NCI-H446 treated with DMSO at 0.1 percent for 48 hours (cell line): ENCODE results near the gene MIA2.

Experiments
- DNase-seq: peaks from one replicate; lab custom pipeline; 2025; lab: John Stamatoyannopoulos, UW

Gene MIA2

DNA sequence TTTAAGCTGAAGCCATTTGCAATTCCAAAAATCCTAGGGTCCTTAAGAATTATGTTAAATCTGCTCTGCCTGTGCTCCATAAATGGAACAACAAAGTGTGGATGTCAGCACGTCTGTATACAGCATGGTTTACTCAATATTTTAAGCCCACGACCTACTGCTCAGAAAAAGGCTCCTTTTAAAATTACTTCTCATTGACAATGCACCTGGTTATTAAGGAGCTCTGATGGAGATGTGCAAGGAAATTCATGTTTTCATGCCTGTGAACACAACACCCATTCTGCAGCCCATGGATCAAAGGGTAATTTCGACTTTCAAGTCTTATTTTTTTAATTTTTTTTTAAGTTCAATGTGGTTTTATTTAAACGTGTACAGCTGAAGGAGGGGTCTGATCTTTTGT is 150.5 kb downstream of the MIA2 start:
- no peak for DNase-seq

DNA sequence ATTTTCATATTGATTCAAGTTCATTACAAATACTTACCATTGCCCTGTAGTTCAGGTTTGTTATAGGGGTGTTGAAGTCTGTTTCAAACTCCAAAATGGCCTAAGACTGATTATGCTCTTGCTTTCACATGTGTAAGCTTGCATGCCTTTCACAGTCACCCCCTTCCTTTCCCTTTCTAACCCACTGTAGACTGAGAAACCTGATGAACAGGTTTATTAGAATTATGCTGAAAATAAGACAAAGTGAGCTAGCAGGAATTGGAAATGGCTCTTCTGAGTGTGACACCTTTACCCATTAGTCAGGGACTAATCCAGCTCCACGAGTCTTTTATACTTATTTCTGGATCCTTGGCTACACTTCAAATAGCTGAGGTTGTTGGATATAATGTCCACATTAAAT is 159.6 kb downstream of the MIA2 start:
- no peak for DNase-seq

DNA sequence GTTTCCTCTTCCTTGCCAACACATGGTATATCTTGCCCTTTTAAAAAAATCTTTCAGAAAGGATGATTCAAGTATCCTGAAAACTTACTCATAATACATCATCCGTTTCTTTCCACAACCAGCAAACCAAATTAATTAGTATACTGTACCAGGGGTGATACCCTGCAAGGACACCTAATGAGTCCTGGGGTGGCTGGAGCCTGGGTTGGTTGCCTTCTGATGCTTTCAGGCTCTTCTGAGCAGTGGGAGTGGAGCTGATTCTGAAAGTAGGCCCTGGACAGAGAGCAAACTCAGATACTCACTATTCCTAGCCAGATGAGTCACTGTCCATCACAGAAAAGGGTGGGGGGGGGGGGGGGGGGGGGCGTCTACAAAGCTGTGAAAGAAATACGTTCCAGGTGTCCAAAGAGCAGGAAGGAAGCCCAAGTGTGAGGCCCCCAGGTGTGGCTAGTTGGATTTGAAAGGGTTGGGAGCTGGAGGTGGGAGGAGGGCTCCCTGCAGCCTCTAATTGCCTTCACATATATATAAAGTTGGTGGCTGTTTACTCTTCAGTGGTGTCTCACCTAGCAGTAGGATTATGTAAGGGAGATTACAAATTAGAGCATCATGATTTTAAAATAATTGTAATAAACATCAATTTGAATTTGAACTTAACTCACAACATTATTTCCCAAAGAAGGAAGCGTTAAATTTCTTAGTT is 162.0 kb downstream of the MIA2 start:
- no peak for DNase-seq

DNA sequence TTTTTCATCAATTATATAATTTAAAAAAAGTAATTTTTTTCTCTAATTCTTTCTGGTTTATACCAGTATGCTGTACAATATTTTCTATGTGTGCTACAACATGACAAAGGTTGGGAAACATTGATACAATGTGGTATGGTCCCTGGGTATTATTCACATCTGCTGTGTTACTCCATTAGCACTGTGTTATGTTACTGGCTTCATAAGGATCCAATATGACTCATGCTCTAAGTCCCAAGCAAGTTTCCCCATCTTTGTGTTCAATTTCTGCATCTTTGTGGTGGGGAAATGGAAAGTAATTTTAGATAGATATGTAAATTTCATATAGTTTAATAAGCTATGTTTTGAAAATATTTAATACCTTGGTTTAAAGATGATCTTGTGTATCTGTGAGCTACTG is 162.7 kb downstream of the MIA2 start:
- DNase-seq: no peak

DNA sequence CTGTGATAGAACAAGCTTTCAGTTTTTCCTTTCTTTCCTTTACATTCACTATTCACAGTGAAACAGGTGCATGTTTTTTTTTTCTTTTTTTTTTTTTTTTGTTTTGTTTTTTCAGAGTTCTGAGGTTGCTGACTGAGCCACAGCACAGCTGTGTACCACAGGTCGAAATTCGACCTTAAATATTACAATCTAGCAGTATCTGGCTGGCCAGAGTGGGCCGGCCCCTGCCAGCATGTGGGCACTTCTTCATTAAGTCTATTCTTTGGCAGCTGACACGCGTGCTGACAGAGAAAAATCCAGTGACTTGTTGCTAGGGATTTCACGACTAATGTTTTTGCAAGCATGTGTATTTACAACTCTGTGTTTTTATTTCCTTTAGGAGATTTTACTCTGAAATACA is 164.7 kb downstream of the MIA2 start:
- DNase-seq: no peak

DNA sequence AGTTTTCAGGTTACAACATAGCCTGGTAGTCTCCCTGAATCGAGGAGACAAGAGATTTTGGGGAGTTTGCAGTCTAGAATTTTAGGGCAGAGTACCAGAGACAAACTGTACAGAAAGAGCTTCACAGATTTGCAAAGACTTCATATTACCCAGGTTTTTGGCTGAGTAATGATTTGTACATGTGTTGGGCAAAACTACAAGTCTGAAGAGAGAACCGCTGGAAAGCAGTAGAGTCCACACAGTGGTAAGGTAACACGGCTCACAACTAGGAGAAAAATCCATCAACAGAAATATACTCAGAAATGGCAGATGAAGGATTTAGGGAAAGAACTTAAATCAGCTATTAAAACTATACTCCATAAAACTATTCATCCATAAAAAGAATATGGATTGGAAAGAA is 172.8 kb downstream of the MIA2 start:
- no peak for DNase-seq

DNA sequence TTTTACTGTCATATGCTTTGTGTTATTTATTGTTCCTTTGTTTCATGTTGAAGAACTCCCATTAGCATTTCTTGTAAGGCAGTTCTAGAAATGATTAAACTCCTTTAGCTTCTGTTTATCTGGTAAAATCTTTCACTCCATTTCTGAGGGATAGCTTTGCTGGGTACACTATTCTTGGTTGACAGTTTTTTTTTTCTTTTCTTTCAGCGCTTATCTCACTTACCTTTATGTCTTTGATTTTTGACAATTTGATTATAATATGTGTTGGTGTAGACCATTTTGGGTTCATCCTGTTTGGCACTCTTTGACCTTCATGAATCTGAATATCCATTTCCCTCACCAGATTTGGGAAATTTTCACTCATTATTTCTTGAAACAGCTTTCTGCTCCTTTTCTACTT is 182.4 kb downstream of the MIA2 start:
- DNase-seq: no peak

DNA sequence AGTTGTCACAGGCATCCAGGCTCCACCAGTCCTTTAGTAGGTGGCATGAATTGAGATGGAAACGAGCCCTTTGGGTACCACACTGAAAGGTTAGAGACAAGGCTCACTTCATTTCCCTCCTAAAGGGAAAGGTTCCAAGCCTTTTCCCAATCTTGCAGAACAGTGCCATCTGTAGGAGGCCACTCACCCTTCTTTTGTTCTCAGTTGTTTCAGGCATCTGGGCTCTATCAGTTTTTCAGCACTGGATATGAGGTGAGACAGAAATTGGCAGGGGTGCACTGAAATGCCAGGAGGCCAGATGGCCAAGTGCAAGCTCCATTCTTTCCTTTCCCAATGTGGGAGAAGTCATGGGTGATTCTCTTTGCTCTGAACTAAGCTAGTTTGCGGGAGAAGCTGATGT is 183.3 kb downstream of the MIA2 start:
- no peak for DNase-seq

- no peak for DNase-seq
Observed at GRCh38 chr14:39419272-39419671, 185.6 kb downstream of the MIA2 start.

DNA sequence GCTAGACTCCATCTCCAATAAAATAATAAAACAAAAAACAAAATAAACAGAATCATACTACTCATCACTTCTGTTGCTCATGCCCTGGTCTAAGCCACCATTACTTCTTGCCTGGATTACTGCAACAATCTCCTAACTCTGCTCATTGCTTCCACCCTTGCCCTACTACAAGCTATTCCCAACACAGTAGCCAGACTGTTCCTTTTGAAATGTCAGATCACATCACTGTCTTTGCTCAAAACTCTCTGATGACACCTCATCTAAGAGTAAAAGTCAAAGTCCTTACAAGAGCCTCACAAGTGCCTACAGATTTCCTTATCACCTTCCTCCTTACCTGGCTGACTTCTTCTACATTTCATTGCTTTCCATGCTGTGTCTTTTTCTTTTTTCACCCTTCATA is 188.5 kb downstream of the MIA2 start:
- DNase-seq: no peak

GRCh38 chr14:39423793-39424192 is 190.1 kb downstream of the MIA2 start:
- DNase-seq: no peak

- no peak for DNase-seq
Observed at GRCh38 chr14:39425947-39426346, 192.2 kb downstream of the MIA2 start.

DNA sequence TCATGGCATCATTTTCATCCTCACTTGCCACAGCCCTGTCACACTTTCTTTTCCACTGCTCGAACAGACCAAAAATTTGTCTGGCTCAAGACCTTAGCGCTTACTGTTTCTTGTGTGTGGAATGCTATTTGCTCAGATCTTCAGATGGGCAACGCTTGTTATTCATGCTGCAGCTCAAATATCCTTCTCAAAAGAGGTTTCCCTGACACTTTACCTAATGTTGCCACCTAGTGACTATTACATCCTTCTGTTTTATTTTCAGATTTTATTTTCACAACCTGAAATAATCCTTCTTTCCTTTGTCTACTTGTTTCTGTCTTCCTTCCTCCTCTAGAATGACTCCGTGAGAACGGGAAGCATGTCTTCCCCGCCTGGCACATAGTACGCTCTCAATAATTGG is 192.9 kb downstream of the MIA2 start:
- peak; percentile 18 for DNase-seq

DNA sequence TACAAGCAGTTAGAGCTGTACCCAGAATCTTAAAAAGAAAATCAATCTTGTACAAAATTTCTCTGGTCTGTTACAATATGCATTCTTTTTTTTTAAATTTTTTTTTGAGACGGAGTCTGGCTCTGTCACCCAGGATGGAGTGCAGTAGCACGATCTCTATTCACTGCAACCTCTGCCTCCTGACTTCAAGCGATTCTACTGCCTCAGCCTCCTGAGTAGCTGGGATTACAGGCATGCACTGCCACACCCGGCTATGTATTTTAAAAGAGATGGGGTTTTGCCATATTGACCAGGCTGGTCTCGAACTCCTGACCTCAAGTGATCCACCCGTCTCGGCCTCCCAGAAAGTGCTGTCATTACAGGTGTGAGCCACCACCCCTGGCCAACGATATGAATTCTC is 194.4 kb downstream of the MIA2 start:
- no peak for DNase-seq

- no peak for DNase-seq
Observed at GRCh38 chr14:39430762-39431415, 197.2 kb downstream of the MIA2 start.

- DNase-seq: no peak
Observed at GRCh38 chr14:39431416-39432178, 197.9 kb downstream of the MIA2 start.

GRCh38 chr14:39432179-39432618 is 198.5 kb downstream of the MIA2 start, which contains the start of gene FBXO33:
FBXO33 (minus strand) TSS chr14:39432433; CDS start chr14:39432162, 271 bp downstream.
- peak; percentile 93 for DNase-seq

- peak; percentile 82 for DNase-seq
Observed at GRCh38 chr14:39432619-39433451, 199.1 kb downstream of the MIA2 start.

- no peak for DNase-seq
Observed at GRCh38 chr14:39433452-39433813, 199.7 kb downstream of the MIA2 start.

DNA sequence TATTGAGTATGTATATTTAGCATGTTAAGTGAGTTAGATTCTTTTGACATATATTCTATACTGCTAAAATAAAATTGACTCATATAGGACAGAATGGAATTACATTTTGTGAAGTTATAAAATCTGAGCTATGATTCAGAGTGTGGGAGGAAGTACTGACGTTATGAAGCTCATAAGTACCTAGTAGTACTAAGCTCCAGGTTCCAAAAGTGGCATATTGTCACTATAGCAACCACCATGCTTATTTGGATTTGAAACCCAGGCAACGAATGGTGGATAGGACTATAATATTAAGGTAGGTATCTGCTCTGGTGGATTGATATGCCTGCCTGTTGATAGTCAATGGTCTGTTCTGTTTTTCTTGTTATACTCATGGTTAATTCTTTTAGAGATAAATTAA is 200.7 kb downstream of the MIA2 start:
- no peak for DNase-seq

DNA sequence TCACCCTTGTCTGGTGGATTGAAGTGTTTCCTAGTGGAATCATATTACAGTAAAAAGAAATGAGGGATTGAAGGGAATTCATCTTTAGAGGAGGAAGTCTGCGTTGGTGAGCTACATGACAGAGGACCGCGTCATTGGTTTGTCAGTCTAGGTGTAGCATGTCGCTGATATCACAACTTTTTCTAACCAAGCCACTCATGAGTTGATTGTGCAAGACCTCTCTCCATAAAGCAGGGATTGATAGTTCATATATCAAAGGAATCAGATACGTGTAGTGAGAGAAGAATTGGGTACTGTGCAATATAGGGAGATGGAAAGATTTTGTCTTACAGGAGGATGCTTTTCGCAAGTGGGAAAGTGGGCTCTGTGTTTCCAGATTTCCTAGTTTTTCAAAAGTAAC is 201.5 kb downstream of the MIA2 start:
- DNase-seq: no peak
